Suppressor macrophage treated with lipopolysaccharide for 4 hours (primary cell): ENCODE results near the gene VPS45.
A peak's percentile ranks its signal among the peaks of the same experiment; 100 is the strongest.
"Not testable (repeated sequence)": the region's sequence is repeated elsewhere in the genome, so short reads cannot be mapped to it uniquely, and the experiment has no call there.

Experiments used
- DNase-seq: peaks from one replicate; pipeline ENCODE4 v3.0.0-alpha.2; 2020

Gene VPS45

DNA sequence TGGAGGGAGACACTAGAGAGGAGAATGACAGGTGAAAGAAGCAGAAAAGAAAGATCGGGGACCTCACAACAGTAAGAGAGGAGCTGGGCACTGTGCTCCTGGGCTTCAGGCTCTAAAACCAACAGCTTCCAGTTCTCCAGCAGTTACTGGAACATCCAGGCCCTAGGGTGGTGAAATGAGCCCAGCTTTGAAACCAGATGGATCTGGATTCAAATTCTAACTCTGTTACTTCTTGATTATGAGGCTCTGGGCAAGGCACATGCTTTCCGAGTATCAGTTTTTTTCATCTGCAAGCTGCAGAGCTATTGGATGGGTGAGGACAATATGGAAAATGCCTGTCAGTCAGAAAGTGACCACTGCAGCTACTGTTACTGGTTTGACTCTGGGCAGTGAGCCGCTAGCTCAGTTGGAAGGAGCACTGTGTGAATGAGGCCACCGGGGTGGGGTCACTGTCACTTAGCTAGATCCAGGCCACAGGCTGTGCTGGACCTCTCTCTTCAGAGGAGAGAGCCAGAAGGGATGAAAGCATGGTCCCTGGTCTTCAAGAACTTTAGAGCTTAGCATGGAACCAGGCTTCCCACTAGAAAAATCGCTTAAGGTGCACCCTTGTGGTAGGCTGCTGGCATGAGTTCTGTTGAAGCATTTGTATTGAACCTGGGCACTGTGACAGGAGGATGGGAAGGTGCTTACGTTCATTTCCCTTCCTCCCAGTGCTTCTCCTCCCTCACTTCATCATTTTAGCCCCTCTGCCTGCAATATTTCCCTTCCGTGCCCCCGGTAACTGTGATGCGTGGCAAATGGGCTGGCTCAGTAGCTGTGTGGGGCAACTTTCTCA lies 94.4 kb downstream of the VPS45 start:
- peak; percentile 52 for DNase-seq

DNA sequence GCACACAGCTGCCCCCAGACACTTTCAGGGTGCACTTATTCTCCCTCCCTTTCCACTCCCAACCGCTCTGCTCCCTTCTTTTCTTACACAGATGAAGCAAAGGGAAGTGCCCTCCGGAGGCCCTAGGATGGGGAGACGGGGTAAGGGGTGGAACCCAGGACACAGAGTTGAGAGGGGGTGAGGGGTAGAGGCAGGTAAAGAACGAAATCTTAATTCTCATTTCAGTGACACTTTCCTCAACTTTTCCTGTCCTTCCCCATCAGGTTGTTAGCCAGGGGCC lies 94.9 kb downstream of the VPS45 start:
- no peak for DNase-seq

DNA sequence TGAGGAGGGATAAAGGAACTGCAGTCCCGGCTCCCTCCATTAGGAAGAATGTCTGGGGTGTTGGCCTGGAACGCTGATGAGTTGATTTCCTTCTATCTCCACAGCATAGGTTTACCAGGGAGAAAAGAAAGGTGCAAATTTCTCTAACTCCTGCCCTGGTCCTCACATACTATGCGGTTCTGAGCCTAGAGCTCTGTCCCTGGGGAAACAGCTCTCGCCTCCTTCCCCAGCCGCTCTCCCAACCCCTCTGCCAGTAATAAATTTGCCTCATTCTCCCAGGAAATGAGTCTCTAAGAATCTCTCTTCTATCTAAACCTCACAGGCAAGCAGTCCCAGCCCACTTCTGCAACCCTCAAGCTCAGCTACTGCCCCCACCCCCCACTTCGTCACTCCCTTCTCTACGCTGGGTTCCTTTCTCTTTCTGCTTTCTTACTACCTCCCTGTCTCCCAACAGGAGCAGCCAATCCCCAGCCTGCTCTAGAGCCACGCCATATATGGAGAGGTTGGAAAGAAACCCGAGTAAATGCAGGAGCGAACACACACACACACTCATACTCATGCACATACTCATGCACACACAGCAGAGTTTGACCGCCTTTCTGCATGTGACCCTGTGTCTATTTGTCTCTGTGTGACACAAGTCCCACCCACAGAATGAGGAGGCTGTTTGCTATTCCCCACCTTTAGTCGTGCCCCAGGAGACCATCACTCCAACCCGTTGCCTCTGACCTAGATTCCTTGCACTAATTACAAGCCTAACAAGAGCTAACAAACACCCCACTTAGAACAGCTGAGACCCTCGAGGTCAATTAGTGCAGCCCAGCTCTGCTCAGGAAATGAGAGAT lies 95.5 kb downstream of the VPS45 start:
- peak; percentile 98 for DNase-seq

DNA sequence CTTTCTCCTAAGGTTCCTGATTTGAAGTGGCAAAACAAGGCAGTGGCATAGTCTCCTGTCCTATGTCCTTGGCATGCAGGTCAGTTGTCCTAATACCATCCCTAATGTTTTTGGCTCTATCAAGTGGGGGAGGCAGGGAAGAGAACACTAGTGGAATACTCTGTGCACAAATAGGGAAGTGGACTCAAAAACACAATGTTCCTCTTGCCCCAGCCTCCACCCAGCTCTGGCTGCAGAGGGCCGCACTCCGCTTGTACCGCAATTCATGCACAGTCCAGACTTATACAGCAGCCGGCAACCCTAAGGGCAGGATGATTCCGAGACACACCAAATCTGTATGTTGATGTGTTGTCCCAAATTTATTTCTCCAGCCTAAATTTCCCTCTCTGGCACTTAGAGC lies 96.6 kb downstream of the VPS45 start:
- peak; percentile 61 for DNase-seq

DNA sequence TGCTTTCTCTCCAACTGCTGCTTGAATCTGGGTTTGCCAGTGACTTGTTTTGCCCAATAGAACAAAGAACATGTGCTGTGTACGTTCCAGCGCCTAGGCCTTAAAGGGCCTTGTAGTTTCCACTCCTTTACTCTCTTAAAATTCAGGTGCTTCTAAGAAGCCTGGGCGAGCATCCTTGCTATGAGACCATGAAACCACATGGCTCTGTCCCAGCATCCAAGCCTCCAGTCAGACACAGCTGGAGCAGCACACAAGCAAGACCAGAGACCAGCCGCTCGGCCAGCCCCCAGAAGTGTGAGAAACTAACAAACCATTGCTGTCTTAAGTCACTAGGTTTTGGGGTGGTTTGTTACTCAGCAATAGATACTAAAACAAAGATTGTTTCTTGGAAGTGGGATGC lies 97.2 kb downstream of the VPS45 start:
- DNase-seq, result no peak

DNA sequence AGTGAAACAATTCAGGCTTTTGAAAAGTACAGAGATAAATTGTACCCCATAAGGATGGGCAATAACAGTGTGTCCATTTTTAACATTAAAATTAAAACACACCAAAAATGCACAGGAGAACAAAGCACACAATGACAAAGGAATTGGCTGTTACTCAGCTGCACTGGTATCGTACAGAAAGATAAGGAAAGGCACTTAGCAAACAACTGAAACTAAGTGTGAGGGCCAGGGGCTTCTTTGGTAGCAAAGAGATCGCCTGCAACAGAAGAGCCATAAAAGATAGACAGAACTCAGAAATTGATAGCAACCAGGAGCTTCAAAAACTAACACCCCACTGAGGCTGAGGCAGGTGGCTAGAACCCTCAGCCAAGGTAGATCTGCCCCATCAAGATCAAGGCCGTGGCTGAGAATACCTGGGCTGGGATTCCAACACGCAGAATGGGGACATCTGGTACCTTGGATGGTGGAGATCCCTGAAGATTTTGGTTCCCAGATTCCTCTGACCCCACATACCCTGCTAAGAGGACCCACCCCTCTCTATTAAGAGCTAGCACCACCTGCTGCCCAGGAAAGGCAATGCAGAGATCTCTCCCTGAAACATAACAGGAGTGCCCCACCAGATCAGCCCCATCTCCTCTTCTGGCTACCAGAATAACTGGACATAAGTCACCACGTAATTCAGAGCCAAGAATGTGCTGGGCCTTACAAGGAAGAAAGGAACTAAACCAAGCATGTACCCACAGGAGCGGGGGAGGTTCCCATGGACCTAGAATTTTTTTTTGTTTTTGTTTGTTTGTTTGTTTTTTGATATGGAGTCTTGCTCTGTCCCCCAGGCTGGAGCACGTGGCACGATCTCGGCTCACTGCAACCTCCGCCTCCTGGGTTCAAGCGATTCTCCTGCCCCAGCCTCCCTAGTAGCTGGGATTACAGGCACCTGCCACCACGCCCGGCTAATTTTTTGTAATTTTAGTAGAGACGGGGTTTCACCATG lies 98.3 kb downstream of the VPS45 start:
- peak; percentile 69 for DNase-seq

DNA sequence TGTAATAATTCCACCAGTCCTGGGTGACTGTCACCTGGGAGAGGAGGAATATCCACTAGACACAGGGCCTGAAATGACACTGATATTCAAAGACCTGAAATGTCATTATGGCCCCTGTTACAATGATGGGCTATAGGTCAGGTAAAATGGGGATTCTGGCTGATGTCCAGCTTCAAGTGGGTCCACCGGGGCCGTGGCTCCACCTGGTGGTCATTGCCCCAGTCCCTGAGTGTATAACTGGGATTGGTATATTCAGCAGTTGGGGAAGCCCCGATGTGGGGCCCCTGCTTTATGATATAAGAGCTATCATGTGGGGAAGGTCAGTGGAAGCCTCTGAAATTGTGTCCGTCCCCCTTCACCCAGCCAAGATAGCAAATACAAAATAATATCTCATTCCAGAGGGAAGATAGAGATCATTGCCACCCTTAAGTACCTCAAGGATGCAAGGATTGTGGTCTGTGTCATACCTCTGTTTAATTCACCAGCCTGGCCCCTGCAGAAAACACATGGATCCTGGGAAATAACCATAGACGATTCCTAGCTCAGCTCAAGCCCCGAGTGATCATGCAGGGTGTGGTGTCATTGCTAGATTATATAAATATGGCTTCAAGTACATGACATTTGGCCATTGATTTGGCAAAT lies 101.5 kb downstream of the VPS45 start:
- peak; percentile 71 for DNase-seq

DNA sequence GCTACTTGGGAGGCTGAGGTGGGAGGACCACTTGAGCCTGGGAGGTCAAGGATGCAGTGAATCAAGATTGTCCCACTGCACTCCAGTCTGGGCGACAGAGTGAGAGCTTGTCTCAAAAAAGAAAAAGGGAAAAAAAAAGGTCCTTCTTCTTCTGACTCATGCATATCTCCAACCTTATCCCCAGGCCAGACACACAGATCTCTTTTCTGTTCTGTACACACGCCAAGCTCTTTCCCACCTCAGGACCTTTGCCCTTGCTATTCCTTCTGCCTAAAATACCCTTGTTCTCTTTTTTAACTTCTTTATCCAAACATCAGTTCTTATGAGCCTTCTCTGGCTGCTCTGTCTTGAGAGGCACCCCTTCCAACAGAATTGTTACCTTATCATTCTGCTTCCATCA lies 104.2 kb downstream of the VPS45 start:
- no peak for DNase-seq

DNA sequence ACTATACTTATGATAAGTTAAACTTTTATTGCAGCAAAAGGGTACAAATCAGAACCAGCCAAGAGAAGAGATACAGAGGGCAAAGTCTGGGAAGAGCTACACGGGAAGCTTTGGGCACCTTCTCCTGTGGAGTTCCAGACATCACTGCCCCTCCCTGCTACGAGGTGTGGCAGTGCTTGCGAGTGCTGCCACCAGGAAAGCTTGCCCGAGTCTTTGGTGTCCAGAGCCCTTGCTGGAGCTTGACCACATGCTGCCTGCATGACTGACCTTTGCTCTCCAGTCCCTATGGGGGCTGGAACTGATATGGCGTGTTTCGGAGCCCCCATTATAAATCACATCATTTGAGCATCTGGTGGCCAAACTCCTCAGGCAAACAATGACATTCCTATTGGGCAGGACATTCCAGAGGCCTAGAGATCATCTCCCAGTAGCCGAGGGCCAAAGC lies 105.6 kb downstream of the VPS45 start:
- no peak for DNase-seq

DNA sequence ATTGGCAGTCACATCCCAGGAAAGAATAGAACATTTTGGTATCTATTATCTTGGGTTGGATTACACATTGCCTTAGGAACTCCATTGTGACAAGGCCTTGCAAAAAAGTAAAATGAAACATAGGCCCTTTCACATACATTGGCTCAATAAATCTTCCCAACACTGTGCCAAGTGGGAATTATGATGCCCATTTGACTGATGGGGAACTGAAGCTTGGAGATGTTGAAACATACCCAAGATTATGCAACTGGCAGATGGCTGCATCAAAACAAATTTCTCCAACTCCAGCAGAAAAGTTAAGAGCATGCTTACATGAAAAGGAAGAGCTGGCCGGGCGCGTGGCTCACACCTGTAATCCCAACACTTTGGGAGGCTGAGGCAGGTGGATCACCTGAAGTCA lies 109.0 kb downstream of the VPS45 start:
- DNase-seq, result peak; percentile 90

DNA sequence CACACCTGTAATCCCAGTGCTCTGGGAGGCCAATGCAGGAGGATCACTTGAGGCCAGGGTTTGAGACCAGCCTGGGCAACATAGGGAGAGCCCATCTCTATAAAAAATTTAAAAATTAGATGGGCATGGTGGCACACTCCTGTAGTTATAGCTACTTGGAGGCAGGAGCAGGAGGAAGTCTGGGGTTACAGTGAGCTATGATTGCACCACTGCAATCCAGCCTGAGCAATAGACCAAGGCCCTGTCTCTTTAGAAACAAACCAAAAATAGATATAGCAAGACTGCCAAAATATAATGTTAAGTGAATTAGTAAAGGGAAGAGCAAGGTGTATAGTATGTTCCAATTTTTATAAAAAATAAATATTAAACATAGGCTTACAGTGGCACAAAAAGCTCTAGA lies 111.0 kb downstream of the VPS45 start:
- DNase-seq, result peak; percentile 43

DNA sequence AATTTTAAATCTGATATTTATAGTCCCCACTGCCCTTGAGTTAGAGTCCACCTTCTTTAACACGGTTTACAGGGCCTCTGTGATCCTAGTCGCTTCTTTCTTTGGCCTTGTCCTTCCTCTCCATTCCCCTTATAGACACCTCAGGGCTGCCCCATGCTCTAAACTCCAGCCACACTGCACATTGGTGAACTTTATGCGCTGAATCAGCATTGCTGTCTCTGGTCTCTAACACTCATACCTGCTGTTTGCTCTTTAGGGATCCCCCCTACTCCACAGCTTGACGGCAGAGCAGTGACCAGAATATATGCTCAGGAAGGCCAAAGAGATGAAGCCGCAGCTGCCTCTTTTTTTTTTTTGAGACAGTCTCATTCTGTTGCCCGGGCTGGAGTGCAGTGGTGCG lies 112.3 kb downstream of the VPS45 start:
- DNase-seq, result no peak

DNA sequence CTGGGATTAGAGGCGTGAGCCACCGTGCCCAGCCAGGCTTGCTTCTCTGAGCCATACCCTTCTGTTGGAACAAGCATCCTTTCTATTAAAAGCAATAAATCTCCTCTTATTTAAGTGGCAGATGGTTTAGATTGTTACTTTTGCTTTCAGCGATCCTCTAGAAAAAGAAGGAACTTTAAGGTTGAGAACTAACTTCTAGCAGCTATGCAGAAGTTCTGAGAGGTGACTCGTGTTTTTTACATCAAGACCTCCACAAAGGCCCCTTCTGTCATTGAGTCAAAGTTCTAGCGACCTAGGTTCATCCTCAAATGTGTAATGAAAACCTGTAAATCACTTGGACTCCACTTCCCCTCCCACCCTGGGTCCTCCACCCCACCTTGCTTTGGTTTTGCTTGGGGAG lies 112.9 kb downstream of the VPS45 start:
- DNase-seq, result peak; percentile 44

DNA sequence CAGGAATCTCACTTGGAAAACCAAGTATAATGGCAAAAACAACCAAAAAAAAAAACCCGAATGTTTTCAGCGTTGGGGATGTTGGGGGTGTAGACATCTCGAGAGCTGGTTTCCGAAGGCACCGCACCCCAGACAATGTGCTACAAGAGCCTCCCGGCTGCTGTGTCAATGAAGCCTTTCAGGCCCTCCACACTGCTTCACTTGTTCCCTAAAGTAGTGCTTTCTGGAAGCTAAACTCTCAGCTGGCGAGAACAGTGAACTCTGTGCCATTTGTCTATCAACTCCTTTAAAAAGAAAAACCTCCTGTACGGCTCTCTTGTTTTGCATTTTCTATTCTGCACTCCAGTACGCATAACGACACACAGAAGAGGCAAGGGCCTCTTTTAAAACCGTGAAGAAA lies 114.7 kb downstream of the VPS45 start:
- DNase-seq, result no peak

DNA sequence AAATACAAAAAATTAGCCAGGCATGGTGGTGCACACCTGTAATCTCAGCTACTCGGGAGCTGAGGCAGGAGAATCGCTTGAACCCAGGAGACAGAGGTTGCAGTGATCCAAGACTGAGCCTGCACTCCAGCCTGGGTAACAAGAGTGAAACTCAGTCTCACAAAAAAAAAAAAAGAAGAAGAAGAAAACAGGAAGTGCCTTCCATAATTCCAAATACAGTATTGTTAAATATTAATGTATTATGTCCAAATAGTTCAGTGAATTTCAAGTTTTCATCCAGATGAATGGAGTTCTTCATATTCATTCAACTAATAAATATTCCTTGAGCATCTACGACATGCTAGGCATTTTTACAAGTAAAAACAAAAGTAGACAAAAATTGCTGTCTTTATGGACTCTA lies 115.5 kb downstream of the VPS45 start:
- peak; percentile 61 for DNase-seq

DNA sequence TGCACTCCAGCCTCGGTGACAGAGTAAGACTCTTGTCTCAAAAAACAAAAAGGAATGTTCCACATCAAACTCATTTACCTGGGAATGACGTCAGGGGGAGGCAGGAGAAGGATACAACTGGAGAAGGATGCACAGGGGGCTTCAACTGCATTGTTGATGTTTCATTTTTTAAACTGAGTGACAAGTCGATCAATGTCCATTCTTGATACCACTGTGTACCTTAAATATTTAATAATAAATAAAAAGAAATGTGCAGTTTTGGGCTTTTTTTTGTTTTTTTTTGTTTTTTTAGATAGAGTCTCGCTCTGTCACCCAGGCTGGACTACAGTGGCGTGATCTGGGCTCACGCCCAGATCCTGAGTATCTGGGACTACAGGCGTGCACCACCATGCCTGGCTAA lies 117.9 kb downstream of the VPS45 start:
- no peak for DNase-seq

DNA sequence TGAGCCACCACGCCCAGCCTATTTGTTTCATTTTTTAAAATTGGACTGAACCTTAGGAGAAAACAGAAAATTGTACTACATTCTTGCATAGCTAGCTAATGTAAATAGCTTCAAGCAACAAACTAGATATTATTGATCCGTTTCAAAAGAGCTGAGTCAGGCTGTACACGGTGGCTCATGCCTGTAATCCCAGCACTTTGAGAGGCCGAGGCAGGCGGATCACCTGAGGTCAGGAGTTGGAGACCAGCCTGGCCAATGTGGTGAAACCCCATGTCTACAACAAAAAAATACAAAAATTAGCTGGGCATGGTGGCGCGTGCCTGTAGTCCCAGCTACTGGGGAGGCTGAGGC lies 118.8 kb downstream of the VPS45 start:
- not testable (repeated sequence) for DNase-seq

DNA sequence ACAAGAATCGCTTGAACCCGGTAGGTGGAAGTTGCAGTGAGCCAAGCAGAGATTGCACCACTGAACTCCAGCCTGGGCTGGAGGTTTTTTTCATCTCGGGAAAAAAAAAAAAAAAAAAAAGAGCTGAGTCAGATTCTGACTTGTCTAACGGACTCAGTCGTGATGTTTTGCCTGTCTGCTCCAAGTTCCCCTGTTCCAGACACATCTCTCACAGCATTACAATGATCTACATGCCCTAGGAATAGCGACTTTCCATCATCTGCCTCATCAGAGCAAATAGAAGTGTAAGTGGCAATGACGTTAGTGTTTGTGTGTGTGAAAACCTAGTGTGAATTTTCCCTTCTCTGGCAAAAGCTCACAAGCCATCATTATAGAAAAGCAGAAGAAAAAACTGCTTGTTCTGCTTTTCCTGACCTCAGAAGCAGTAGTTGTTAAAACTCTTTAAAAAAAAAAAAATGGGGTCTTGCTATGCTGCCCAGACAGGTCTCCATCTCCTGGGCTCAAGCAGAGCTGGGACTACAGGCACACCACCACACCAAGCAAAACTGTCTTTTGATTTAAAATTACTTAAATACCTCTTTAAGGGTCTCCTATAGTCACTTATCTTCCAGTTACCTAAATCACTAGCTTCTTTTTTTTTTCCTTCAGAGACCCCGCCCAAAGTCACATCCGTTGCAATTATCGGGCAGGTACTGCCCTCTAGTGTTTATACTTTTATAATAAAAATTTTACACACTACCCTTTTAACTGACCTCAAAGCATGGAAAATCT lies 119.4 kb downstream of the VPS45 start:
- DNase-seq, result peak; percentile 80

DNA sequence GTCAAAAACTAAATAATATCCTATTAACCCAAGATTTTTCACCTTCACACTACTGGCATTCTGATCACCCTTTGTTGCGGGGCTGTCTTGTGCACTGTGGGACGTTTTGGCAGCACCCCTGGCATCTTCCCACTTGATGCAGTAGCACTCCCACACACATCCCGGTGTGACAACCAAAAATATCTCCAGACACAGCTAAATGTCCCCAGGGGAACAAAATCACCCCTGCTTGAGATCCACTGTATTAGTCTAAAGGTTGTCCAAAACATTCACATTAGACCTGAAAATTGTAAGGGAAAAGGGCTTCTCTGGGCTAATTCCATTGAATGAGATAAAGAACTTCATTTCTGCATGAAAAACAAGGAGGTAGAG lies 120.0 kb downstream of the VPS45 start:
- DNase-seq, result no peak

DNA sequence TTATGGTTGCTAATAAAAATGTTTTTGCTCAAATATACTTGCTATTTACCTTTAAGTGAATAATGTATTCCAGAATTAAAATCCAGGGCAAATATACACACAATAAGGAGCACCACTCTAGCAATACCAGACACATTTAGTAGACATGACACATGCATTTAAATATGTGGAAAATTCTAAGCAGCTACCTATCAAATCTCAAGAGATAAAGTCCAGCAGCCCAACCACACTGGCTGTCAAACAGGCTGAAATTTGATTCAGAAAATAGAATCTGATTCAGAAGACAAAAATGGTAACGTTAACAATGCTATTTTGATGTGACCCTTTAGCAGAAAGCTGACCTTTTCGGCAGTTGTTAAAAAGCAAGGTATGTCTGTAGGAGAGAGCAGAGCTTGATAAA lies 124.4 kb downstream of the VPS45 start:
- no peak for DNase-seq

DNA sequence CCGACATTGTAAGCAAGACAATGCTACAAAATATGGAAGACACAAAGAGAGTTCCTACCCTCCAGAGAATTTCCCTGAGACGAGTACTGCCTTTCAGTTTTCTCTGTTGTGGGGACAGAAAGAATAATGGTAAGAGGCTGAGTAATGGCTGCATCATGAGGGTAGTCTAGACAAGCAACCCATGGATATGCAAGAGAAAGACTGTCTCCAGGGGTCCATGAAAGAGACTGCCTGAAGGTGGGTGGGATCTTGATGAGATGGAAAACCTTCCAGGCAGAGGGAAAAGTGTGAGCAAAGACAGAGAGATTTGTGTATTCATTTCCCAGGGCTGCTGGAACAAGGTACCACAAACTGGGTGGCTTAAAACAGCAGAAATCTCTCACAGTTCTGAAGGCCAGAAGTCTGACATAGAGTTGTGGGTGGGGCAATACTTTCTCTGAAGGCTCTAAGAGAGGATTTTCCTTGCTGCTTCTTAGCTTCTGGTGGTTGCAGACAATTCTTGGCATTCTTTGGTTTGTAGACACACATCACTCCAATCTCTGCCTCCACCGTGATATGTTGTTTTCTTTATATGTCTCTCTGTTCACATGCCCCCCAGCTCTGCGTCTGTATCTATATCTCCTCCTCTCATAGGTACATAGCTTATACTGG lies 126.9 kb downstream of the VPS45 start:
- DNase-seq, result no peak
